ENCODE results near the gene RYR2.

GRCh38 chr1:237316352-237316751 lies 274.4 kb downstream of the RYR2 start:
- no peak for TF ChIP-seq CTCF (IDR thresholded peaks at IDR 0.05)
- TF ChIP-seq POLR2AphosphoS5 (IDR thresholded peaks at IDR 0.05), result no peak
- TF ChIP-seq POLR2A (IDR thresholded peaks at IDR 0.05), result no peak
- no peak for TF ChIP-seq EP300 (IDR thresholded peaks at IDR 0.05; ENCODE audit: low read depth)
